ENCODE data around the gene URAD. TPM values are rescaled to one million over a fixed set of nuclear protein-coding genes. Genes with fewer than 3 reads are reported as not detected.
A peak's percentile ranks its signal among the peaks of the same experiment; 100 is the strongest.

The URAD gene
- total RNA-seq, 6 experiments from 2014 or later: not detected

- DNase-seq: no peak
- H3K27ac Mint-ChIP-seq: no peak overlapping the region
- H3K4me3 Mint-ChIP-seq: no peak overlapping the region
- H3K27me3 Mint-ChIP-seq (ENCODE audit: insufficient read depth): peaks cover 5% of the 10 kb centered on the region
- no peaks in the 10 kb centered on the region for H3K9me3 Mint-ChIP-seq
- no peaks in the 10 kb centered on the region for H3K36me3 Mint-ChIP-seq (ENCODE audit: low read depth)
- no peak for TF ChIP-seq CTCF (IDR thresholded peaks at IDR 0.05)
- H3K4me1 Mint-ChIP-seq (ENCODE audit: low read depth): peaks cover 5% of the 10 kb centered on the region; the same call in 1 of the 2 replicates
Measured at GRCh38 chr13:28002886-28003698, 14.6 kb upstream of the URAD start.

DNA sequence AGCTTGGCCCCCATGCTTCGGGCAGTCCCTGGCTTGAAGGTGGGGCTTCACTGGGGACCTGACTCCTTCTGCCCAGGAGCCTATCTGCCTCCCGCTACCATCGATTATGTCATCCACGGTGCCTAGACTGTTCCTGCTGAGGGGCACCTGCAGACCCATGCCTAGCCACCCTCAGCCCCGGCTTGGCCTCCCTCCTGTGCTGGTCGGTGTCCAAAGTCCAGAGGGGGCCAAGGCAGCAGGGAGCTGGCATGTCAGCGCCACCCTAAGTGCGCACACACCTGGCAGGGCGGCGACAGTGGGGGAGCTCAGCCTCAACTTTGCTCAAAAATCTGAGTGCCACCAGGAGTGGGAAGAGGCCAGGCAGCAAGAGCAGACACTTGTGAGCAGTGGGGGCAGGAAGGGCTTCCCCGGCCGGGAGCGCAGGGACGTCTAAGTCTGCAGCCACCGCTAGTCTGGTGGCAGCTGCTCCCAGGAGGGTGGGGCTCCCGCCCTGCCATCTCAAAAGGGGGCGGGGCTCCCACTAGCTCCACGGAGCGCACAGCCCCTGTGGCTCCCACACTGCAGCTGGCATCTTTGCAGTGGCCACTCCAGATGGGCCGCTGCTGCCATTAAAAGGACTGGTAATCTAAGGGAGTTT is 13.5 kb upstream of the URAD start:
- no peak for TF ChIP-seq CTCF (IDR thresholded peaks at IDR 0.05)
- no peak for DNase-seq
- Mint-ChIP-seq H3K27ac (no peak overlapping the region), H3K4me1 (ENCODE audit: low read depth) (peaks cover 5% of the 10 kb centered on the region; the same call in 1 of the 2 replicates), H3K4me3 (no peak overlapping the region), H3K36me3 (ENCODE audit: low read depth) (no peaks in the 10 kb centered on the region), H3K9me3 (no peaks in the 10 kb centered on the region), H3K27me3 (ENCODE audit: insufficient read depth) (peaks cover 4% of the 10 kb centered on the region; the same call in 1 of the 2 replicates)

DNA sequence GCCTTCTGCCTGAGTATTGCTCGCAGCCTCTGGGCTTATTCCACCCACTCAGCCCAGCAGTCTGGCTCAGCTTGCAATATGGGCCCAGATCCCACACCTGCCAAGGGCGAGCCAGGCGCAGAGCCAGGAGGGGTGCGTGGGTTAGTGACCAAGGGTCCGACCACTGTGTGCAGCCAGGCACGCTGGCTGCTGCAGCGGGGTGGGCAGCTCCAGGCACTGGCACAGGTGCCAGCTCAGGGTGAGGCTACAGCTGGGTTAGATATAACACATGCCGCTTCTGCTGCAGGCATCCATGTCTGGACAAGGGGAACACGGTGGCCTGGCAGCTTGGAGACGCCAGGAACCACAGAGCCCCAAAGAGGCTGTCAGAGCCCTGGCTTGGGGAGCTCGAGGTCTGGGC is 12.6 kb upstream of the URAD start:
- no peak for TF ChIP-seq CTCF (IDR thresholded peaks at IDR 0.05)
- H3K4me3 Mint-ChIP-seq: no peak overlapping the region
- DNase-seq: no peak
- no peaks in the 10 kb centered on the region for H3K9me3 Mint-ChIP-seq
- H3K36me3 Mint-ChIP-seq (ENCODE audit: low read depth): no peaks in the 10 kb centered on the region
- peaks cover 4% of the 10 kb centered on the region for H3K27me3 Mint-ChIP-seq (ENCODE audit: insufficient read depth)
- H3K27ac Mint-ChIP-seq: no peak overlapping the region
- peaks cover 5% of the 10 kb centered on the region; the same call in 1 of the 2 replicates for H3K4me1 Mint-ChIP-seq (ENCODE audit: low read depth)

DNA sequence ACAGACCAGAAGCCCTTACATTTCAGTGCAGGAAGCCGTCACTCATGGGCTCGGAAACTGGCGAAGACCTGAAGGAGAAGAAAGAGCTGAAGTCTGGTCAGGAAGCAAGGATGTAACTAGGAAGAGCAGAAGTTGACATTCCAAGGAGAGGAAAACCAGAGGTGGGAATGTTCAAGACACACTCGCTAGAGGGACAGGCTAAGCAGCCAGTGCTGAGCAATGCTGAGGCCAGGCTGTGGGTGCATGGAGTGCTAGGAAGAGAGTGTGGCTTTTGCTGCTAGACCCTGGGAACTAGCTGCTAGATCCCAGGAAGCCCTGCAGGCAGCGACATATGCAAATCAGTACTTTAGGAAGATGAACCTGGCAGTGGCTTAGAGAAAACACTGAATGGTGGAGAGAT is 12.1 kb upstream of the URAD start:
- Mint-ChIP-seq H3K9me3 (no peaks in the 10 kb centered on the region), H3K27me3 (ENCODE audit: insufficient read depth) (peaks cover 4% of the 10 kb centered on the region), H3K4me1 (ENCODE audit: low read depth) (peaks cover 5% of the 10 kb centered on the region; the same call in 1 of the 2 replicates), H3K4me3 (no peak overlapping the region), H3K27ac (no peak overlapping the region), H3K36me3 (ENCODE audit: low read depth) (no peaks in the 10 kb centered on the region)
- DNase-seq: no peak
- no peak for TF ChIP-seq CTCF (IDR thresholded peaks at IDR 0.05)

GRCh38 chr13:27997904-27998522 is 9.5 kb upstream of the URAD start:
- H3K4me3 Mint-ChIP-seq: no peak overlapping the region
- peak; percentile 13 for DNase-seq
- peaks cover 18% of the 10 kb centered on the region for H3K27me3 Mint-ChIP-seq (ENCODE audit: insufficient read depth)
- peak; percentile 67 for TF ChIP-seq CTCF (IDR thresholded peaks at IDR 0.05)
- H3K27ac Mint-ChIP-seq: no peak overlapping the region
- H3K4me1 Mint-ChIP-seq (ENCODE audit: low read depth): peaks cover 5% of the 10 kb centered on the region; the same call in 1 of the 2 replicates
- no peaks in the 10 kb centered on the region for H3K9me3 Mint-ChIP-seq
- no peaks in the 10 kb centered on the region for H3K36me3 Mint-ChIP-seq (ENCODE audit: low read depth)

Measured in HFFc6 (cell line).